Lower lobe of right lung (tissue), 2 donors: ENCODE results near the gene NKD1. TPM values are rescaled to one million over a fixed set of nuclear protein-coding genes. Genes with fewer than 3 reads are reported as not detected.
"Not testable (repeated sequence)": the region's sequence is repeated elsewhere in the genome, so short reads cannot be mapped to it uniquely, and the experiment has no call there.

Experiments used
- ATAC-seq, 2 donors: fragments of 200-7000 bp; cut with Tn5 transposase; one replicate each; pipeline ENCODE4 v1.9.1; 2020 to 2022; ENCODE audit warnings: mild to moderate bottlenecking in 2 of 2, moderate library complexity in 2 of 2
- DNase-seq: peaks from one replicate; pipeline ENCODE4 v3.0.0-alpha.2; 2020
- H3K27ac ChIP-seq: fragments of 200-600 bp; one replicate; pipeline ENCODE4 v1.8.0; 2022
- H3K27me3 ChIP-seq: fragments of 200-600 bp; one replicate; pipeline ENCODE4 v1.8.0; 2022; ENCODE audit warnings: low read depth
- H3K36me3 ChIP-seq: fragments of 200-600 bp; one replicate; pipeline ENCODE4 v1.8.0; 2022; ENCODE audit warnings: mild to moderate bottlenecking
- H3K4me1 ChIP-seq: fragments of 200-600 bp; one replicate; pipeline ENCODE4 v1.8.0; 2022
- H3K4me3 ChIP-seq: fragments of 200-600 bp; one replicate; pipeline ENCODE4 v1.8.0; 2022; ENCODE audit warnings: mild to moderate bottlenecking
- H3K9me3 ChIP-seq: fragments of 200-600 bp; one replicate; pipeline ENCODE4 v1.8.0; 2022
- intact Hi-C: fragments of 100-400 bp; cut with DNase I; formaldehyde crosslinking; loops from one replicate; pipeline ENCODE4 v1.11.0; 2022
- total RNA-seq: library from RNA; stranded (reverse); fragmentation: NEBNext Ultra II Directional; extraction: Animal tissue kit (Norgen Biotek cat#: 25700); gene quantifications from one replicate; pipeline ENCODE4 v1.2.1, GENCODE V29; 2021
- TF ChIP-seq, protein P1 (sequence below): fragments of 200-600 bp; IDR thresholded peaks from one replicate; pipeline ENCODE4 v1.8.0; 2022; ENCODE audit warnings: antibody characterized with exemption, mild to moderate bottlenecking
- donor health status: DM: no; HTN: yes; CAD: no; lungs with severe emphysema.

NKD1 gene
- total RNA-seq, 1 donor from 2014 or later: 30.7 TPM

DNA sequence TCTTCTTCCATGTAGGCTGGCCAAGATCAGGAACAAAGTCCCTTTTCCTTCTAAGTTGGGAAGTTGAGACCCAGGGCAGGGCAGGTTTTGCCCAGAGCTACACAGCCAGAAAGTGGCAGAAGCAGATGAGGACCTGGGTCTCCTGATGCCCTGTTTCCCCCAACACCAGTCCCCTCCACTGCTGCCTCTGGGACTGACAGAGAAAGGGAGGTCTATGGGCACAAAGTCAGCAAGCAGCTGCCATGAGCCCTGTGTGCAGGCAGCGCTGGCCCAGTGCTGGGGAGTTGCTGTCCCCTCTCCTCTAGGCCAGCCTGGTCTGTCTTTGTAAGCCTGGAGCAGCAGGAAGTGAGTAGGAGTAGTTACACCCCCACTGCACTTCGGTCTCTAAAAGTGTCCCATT lies 46.9 kb upstream of the NKD1 start:
- Histone ChIP-seq H3K9me3 (no peaks in the 10 kb centered on the region), H3K27me3 (no peaks in the 10 kb centered on the region), H3K4me1 (no peaks in the 10 kb centered on the region), H3K27ac (no peak overlapping the region), H3K36me3 (no peaks in the 10 kb centered on the region), H3K4me3 (no peak overlapping the region)
- DNase-seq (no peak), ATAC-seq (no peak)
- intact Hi-C loops: no loop called here
- TF ChIP-seq, protein P1, sequence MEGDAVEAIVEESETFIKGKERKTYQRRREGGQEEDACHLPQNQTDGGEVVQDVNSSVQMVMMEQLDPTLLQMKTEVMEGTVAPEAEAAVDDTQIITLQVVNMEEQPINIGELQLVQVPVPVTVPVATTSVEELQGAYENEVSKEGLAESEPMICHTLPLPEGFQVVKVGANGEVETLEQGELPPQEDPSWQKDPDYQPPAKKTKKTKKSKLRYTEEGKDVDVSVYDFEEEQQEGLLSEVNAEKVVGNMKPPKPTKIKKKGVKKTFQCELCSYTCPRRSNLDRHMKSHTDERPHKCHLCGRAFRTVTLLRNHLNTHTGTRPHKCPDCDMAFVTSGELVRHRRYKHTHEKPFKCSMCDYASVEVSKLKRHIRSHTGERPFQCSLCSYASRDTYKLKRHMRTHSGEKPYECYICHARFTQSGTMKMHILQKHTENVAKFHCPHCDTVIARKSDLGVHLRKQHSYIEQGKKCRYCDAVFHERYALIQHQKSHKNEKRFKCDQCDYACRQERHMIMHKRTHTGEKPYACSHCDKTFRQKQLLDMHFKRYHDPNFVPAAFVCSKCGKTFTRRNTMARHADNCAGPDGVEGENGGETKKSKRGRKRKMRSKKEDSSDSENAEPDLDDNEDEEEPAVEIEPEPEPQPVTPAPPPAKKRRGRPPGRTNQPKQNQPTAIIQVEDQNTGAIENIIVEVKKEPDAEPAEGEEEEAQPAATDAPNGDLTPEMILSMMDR: no peak

DNA sequence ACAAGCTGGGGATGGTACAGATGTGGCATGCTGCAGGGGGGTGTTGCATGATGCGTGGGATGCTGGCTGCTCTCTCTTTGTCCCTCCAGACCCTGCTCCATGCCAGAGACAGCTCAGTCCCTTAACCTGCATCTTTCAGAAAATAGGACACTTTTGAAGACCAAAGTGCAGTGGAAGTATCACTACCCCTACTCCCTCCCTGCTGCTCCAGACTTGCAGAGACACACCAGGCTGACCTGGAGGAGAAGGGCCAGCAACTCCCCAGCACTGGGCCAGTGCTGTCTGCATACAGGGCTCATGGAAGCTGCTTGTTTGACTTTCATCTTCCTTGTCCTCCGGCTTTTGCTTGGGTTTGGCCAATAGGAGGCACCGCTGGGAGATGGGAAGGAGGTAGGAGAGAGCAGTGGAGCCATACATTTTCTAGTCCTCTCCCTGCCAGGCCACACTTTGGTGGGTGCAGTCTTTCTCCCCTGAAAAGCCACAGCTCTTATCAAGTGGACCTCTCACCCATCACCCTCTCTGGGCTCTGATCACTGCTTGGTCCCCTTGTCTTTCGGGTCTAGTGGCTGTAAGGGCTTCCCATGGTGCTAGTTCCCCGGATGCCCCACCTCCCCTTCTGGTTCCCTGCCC lies 46.1 kb upstream of the NKD1 start:
- Histone ChIP-seq H3K27me3 (no peaks in the 10 kb centered on the region), H3K4me3 (no peak overlapping the region), H3K36me3 (no peaks in the 10 kb centered on the region), H3K9me3 (no peaks in the 10 kb centered on the region), H3K4me1 (no peaks in the 10 kb centered on the region), H3K27ac (no peak overlapping the region)
- TF ChIP-seq, protein P1: no peak
- no peak for ATAC-seq
- intact Hi-C loops: no loop called here
- no peak for DNase-seq

DNA sequence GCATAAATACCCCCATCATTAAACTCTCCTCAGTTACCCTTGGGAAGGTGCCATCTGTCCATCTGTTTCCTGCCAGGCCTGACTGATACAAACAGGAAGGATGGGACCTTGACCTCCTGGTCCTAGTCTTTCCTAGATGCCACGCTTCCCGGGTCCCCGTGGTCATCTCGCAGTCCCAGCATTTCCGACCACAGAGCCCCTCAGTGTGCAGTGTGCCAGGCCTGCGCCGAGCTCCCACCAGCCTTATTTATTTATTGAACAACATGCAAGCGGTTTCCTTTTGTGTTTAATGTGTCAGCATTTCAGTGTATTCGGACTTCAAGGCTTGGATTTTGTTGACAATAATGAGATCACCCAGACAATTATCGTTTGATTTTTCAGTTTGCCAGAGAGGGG lies 45.6 kb upstream of the NKD1 start:
- Histone ChIP-seq H3K27me3 (no peaks in the 10 kb centered on the region), H3K4me3 (no peak overlapping the region), H3K27ac (no peak overlapping the region), H3K9me3 (no peaks in the 10 kb centered on the region), H3K36me3 (no peaks in the 10 kb centered on the region), H3K4me1 (no peaks in the 10 kb centered on the region)
- intact Hi-C loops: no loop called here
- ATAC-seq: no peak
- no peak for DNase-seq
- TF ChIP-seq, protein P1: no peak

DNA sequence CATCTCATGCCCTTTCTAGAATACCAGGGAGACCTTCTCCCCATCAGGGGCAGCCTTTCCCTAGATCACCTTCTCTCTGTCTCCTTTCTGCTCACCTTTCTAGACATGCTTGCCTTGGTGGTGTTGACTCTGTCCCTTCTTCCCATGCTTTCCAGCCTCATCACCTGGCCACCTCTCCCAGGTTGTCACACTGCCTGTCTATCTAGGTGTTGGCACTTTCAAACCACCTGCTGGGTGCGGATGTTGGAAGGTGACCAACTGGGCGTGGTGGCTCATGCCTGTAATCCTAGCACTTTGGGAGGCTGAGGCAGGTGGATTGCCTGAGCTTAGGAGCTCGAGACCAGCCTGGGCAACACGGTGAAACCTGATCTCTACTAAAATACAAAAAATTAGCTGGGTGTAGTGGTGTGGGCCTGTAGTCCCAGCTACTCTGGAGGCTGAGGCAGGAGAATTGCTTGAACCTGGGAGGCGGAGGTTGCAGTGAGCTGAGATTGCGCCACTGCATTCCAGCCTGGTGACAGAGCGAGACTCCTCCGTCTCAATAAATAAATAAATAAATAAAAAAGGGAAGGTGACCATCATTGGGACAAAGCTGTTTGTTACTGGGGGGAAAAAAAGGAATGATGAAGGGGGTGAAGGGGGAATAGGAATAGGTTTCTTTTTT lies 44.2 kb upstream of the NKD1 start:
- H3K27me3 ChIP-seq, intact Hi-C loops, H3K27ac ChIP-seq, ATAC-seq, H3K9me3 ChIP-seq, H3K36me3 ChIP-seq, H3K4me3 ChIP-seq, H3K4me1 ChIP-seq, DNase-seq: not testable (repeated sequence)

DNA sequence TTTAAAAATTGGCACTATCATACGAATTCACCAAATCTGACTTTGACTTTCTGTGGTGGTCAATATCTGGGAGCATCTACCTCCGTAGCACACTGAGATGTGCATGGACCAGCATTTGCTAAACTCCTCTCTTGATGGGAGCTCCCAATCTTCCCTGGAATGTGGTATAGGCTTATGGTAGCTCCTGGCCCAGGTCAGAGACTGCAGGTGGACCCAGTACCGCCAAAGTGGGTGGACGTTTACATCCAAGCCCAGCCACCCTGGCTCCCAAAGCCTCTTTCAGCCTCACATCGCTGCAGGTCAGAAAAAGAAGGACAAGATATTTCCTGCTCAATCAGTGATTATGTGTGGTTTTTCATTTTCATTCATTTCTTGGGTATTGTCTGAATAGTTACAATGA lies 43.1 kb upstream of the NKD1 start:
- H3K4me1 ChIP-seq: no peaks in the 10 kb centered on the region
- H3K9me3 ChIP-seq: no peaks in the 10 kb centered on the region
- intact Hi-C loops: no loop called here
- no peak for ATAC-seq
- TF ChIP-seq, protein P1: no peak
- H3K4me3 ChIP-seq: no peak overlapping the region
- H3K27me3 ChIP-seq: no peaks in the 10 kb centered on the region
- DNase-seq: no peak
- no peaks in the 10 kb centered on the region for H3K36me3 ChIP-seq
- no peak overlapping the region for H3K27ac ChIP-seq
